Endodermal cell (in vitro differentiated cells): Measurements from ENCODE around the gene HES6. TPM values are rescaled to one million over a fixed set of nuclear protein-coding genes. Genes with fewer than 3 reads are reported as not detected.

Experiments
- DNase-seq: peaks from one replicate; pipeline ENCODE4 v3.0.0-alpha.2; 2017
- H3K27ac ChIP-seq: 2 replicates; pipeline ENCODE4 v1.5.1; 2013; ENCODE audit warnings: mild to moderate bottlenecking, low read depth, low read length, moderate library complexity
- H3K27me3 ChIP-seq: 2 replicates; pipeline ENCODE4 v1.6.1; 2013; ENCODE audit warnings: mild to moderate bottlenecking, low read length, moderate library complexity; ENCODE audit not compliant: insufficient read depth, control insufficient read depth, poor library complexity, severe bottlenecking
- H3K36me3 ChIP-seq: 2 replicates; pipeline ENCODE4 v1.7.0; 2013; ENCODE audit warnings: mild to moderate bottlenecking, low read length, moderate library complexity; ENCODE audit not compliant: control insufficient read depth, insufficient read depth
- H3K4me1 ChIP-seq: one replicate; pipeline ENCODE4 v1.7.0; 2013; ENCODE audit warnings: low read length; ENCODE audit not compliant: control insufficient read depth, insufficient read depth
- H3K4me3 ChIP-seq: 2 replicates; pipeline ENCODE4 v1.5.1; 2013; ENCODE audit warnings: mild to moderate bottlenecking, low read length, moderate library complexity
- H3K9ac ChIP-seq: 2 replicates; pipeline ENCODE4 v1.6.1; 2013; ENCODE audit warnings: mild to moderate bottlenecking, low read length, moderate library complexity; ENCODE audit not compliant: poor library complexity, severe bottlenecking; ENCODE audit errors: extremely low read depth
- H3K9me3 ChIP-seq: 2 replicates; pipeline ENCODE4 v1.6.1; 2013; ENCODE audit warnings: mild to moderate bottlenecking, low read length, moderate library complexity; ENCODE audit not compliant: control insufficient read depth
- H3K27ac Mint-ChIP-seq: 2 replicates; pipeline ENCODE4 v1.8.0; 2020; ENCODE audit warnings: mixed read lengths
- H3K27me3 Mint-ChIP-seq: 2 replicates; pipeline ENCODE4 v1.8.0; 2021; ENCODE audit warnings: mild to moderate bottlenecking, mixed read lengths; ENCODE audit not compliant: insufficient read depth
- H3K36me3 Mint-ChIP-seq: 2 replicates; pipeline ENCODE4 v1.8.0; 2020; ENCODE audit warnings: low read depth, mixed read lengths
- H3K4me1 Mint-ChIP-seq: 2 replicates; pipeline ENCODE4 v1.8.0; 2020; ENCODE audit warnings: mixed read lengths
- H3K4me3 Mint-ChIP-seq: 2 replicates; pipeline ENCODE4 v1.8.0; 2020; ENCODE audit warnings: mild to moderate bottlenecking, moderate library complexity, mixed read lengths
- H3K9me3 Mint-ChIP-seq: 2 replicates; pipeline ENCODE4 v1.8.0; 2020; ENCODE audit warnings: mild to moderate bottlenecking, mixed read lengths
- CTCF ChIP-seq: fragments of 200-600 bp; sonication (generic); conservative IDR thresholded peaks from 2 replicates; pipeline ENCODE4 v1.5.0; 2021; ENCODE audit warnings: antibody characterized with exemption, mild to moderate bottlenecking
- WGBS, 2 experiments: methylation state at CpG; one replicate each; pipeline versions ENCODE4 v1.1.5 to v1.1.7; 2013; ENCODE audit warnings: missing lambda C conversion rate in 2 of 2, mixed read lengths in 1 of 2; ENCODE audit not compliant: insufficient coverage in 1 of 2, insufficient read length in 1 of 2; 5-methylcytosine and 5-hydroxymethylcytosine counted together
- total RNA-seq, 2 donors: library from RNA; stranded (reverse); fragmentation: NEBNext Ultra II Directional in 1 of 2; extraction: Animal tissue kit (Norgen Biotek cat#: 25700) in 1 of 2; gene quantifications; 2 replicates in 1 of 2; 3 replicates in 1 of 2; pipeline ENCODE4 v1.2.1, GENCODE V29; 2021

The HES6 gene
- total RNA-seq, 2 donors from 2014 or later = 17.8 to 26.3 TPM

DNA sequence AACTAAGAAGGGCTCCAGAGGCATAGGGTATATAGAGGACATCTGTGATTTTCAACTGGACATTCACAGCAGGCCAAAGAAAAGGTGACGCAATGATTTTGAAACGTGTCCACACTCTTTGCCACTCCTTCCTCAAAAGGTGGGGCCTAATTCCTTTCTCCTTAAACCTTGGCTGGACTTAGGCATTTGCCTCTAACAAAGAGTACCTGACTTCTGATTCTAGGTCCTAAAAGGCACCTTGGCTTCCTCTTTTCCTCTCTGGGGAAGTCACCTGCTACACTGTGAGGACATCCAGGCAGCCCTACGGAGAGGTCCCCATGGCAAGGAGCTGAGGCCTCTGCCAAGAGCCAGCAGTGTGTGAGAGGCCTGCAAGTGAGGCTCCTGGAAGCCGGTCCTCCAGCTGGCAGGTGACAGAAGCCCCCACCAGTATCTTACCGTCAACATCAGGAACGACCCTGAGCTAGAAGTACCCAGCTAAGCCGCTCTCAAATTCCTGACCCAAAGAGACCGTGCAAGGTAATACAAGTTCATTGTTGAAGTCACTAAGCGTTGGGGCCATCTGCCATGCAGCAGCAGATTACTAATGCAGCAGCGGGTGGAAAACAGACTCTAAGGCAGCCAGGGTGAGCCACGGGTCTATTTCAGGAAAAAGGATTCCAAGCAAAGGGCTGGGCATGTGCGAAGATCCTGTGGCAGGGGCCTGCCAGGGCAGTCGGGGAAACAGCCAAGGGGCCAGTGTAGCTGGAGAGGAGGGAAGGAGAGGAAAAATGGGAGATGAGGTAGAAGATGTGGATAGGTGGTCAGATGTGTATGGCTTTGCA lies 7.4 kb upstream of the HES6 start:
- Histone ChIP-seq H3K27me3 (no peaks in the 10 kb centered on the region), H3K9ac (no peak overlapping the region), H3K36me3 (peaks cover 45% of the 10 kb centered on the region), H3K4me1 (no peaks in the 10 kb centered on the region), H3K9me3 (no peaks in the 10 kb centered on the region), H3K27ac (peak overlapping the region; percentile 17), H3K4me3 (no peak overlapping the region)
- Mint-ChIP-seq H3K4me1 (no peaks in the 10 kb centered on the region), H3K27me3 (peaks cover 4% of the 10 kb centered on the region), H3K9me3 (no peaks in the 10 kb centered on the region), H3K27ac (no peak overlapping the region), H3K4me3 (no peak overlapping the region), H3K36me3 (peaks cover 47% of the 10 kb centered on the region)
- WGBS, 2 experiments = 93 to 94% methylated on average over 12 to 13 of the region's 13 CpGs
- no peak for TF ChIP-seq CTCF
- no peak for DNase-seq

- Mint-ChIP-seq H3K27ac (no peak overlapping the region), H3K4me1 (no peaks in the 10 kb centered on the region), H3K4me3 (no peak overlapping the region), H3K27me3 (peaks cover 17% of the 10 kb centered on the region), H3K9me3 (no peaks in the 10 kb centered on the region), H3K36me3 (peaks cover 36% of the 10 kb centered on the region)
- TF ChIP-seq CTCF = no peak
- Histone ChIP-seq H3K27me3 (peaks cover under 1% of the 10 kb centered on the region), H3K27ac (no peak overlapping the region), H3K4me3 (no peak overlapping the region), H3K36me3 (peaks cover 19% of the 10 kb centered on the region), H3K4me1 (no peaks in the 10 kb centered on the region), H3K9me3 (no peaks in the 10 kb centered on the region), H3K9ac (no peak overlapping the region)
- 93 to 100% methylated on average over 3 to 5 of the region's 5 CpGs for WGBS, 2 experiments
- no peak for DNase-seq
Observed at GRCh38 chr2:238244151-238244550, 4.3 kb upstream of the HES6 start.

DNA sequence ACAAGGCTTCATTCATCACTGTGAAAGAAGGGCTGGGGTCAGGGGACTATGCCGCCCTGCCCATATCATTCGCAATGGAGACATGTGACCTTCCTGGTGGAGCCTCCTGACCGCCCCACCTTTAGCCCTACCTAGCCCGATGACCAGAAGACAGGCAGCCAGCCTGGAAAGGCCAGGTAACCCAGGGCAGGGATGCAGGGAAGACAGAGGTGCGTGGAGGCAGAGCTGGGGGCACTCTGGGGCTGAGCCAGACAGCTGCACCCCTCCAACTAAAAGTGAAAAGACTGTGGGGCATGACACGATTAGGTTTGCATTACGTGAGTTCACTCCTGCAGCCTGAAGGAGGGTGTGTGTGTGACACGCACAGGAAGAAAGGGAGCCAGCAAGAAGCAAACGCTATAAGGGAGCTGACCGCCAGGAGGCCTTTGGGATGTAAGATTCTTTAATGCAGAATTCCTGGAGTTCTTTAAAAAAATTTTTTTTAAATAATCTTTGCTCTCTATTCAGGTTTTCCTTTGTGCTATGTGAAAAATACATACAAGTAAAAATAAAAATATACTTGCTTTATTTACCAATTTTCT lies 3.7 kb upstream of the HES6 start:
- H3K27ac Mint-ChIP-seq = no peak overlapping the region
- Histone ChIP-seq H3K27me3 (peaks cover 7% of the 10 kb centered on the region), H3K4me3 (no peak overlapping the region), H3K9ac (no peak overlapping the region), H3K36me3 (peaks cover 19% of the 10 kb centered on the region), H3K4me1 (no peaks in the 10 kb centered on the region), H3K9me3 (no peaks in the 10 kb centered on the region), H3K27ac (peak overlapping the region; percentile 71)
- WGBS, 2 experiments = 87 to 90% methylated on average over 6 to 10 of the region's 10 CpGs
- H3K4me1 Mint-ChIP-seq = no peaks in the 10 kb centered on the region
- TF ChIP-seq CTCF = peak; percentile 61
- H3K27me3 Mint-ChIP-seq = peaks cover 20% of the 10 kb centered on the region
- H3K9me3 Mint-ChIP-seq = no peaks in the 10 kb centered on the region
- peak; percentile 75 for DNase-seq
- no peak overlapping the region for H3K4me3 Mint-ChIP-seq
- H3K36me3 Mint-ChIP-seq = peaks cover 36% of the 10 kb centered on the region
